ENCODE results near the gene GCA. TPM values are rescaled to one million over a fixed set of nuclear protein-coding genes. Genes with fewer than 3 reads are reported as not detected.

The GCA gene
- total and polyA plus RNA-seq, 4 donors, result 9.7 to 45.2 (median 18.1) TPM

DNA sequence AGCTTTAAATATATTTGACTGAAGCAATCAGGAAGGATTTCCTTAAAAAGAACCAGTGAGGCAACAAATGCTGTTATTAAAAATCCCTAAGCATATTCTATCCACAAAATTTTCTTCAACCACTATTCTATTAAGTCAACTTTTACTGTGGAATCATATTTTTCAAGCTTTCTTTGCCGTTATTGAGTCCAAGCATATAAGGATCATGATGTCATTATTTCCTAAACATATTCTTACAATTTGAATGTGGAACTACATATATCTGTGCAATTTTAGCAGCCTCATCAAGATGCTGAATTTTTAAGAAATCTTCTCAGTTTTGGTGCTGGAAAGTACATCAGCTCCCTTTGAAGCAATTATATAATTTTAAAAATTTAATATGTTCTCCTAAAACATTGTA, 31.1 kb upstream of the GCA start:
- no peak for DNase-seq (ENCODE audit: low spot score)
- Histone ChIP-seq H3K36me3 (ENCODE audit: control insufficient read depth in 4 of 4, insufficient read depth in 3 of 4, low read depth in 1 of 4, low read length in 3 of 4) (peaks cover 0 to 2% (median under 1%) of the 10 kb centered on the region in 4 donors), H3K27ac (ENCODE audit: low read depth in 1 of 2, low read length in 2 of 2) (no peak overlapping the region), H3K9ac (ENCODE audit: low read depth in 1 of 2, low read length in 2 of 2) (no peak overlapping the region), H3K27me3 (ENCODE audit: control insufficient read depth in 4 of 4, insufficient read depth in 4 of 4, low read length in 3 of 4) (no peaks in the 10 kb centered on the region), H3K4me3 (ENCODE audit: low read depth in 1 of 3, low read length in 3 of 3) (no peak overlapping the region), H3K9me3 (ENCODE audit: control insufficient read depth in 4 of 4, low read length in 3 of 4) (no peaks in the 10 kb centered on the region), H3K4me1 (ENCODE audit: control insufficient read depth in 4 of 4, insufficient read depth in 4 of 4, low read length in 3 of 4) (peaks cover 0 to 18% (median 9%) of the 10 kb centered on the region in 4 donors)
- 90% methylated on average over 1 of the region's 1 CpG for WGBS
- TF ChIP-seq HNF4A (conservative IDR thresholded peaks at IDR 0.05), result no peak
- TF ChIP-seq, protein P1, sequence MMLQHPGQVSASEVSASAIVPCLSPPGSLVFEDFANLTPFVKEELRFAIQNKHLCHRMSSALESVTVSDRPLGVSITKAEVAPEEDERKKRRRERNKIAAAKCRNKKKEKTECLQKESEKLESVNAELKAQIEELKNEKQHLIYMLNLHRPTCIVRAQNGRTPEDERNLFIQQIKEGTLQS (IDR thresholded peaks at IDR 0.05), result no peak
- TF ChIP-seq YY1 (IDR thresholded peaks at IDR 0.05), result no peak
- TF ChIP-seq RXRA (IDR thresholded peaks at IDR 0.05), result no peak
- no peak for TF ChIP-seq EGR1 (IDR thresholded peaks at IDR 0.05; ENCODE audit: low read depth in 2 of 2)

DNA sequence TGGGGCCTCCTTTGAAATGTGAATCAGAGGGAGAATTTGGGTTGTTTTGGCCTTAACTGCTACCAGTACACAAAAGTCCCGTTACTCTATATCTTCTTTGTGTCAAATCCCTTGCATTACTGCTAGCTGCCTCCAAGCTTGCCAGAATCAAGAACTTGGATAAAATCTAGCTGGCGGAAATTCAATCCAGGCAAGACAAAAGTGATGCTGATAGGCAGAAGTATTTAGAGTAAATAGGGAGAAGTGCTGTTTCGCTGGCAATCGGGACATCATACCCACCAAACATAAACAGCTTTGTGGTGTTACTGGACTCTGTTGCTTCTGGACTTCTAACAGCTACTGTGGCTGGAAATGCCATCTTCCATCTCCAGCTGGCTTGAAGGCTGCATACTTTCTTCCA, 28.0 kb upstream of the GCA start:
- H3K36me3 ChIP-seq (ENCODE audit: control insufficient read depth in 4 of 4, insufficient read depth in 3 of 4, low read depth in 1 of 4, low read length in 3 of 4), result no peaks in the 10 kb centered on the region
- H3K4me3 ChIP-seq (ENCODE audit: low read depth in 1 of 3, low read length in 3 of 3), result no peak overlapping the region
- no peaks in the 10 kb centered on the region for H3K9me3 ChIP-seq (ENCODE audit: control insufficient read depth in 4 of 4, low read length in 3 of 4)
- H3K4me1 ChIP-seq (ENCODE audit: control insufficient read depth in 4 of 4, insufficient read depth in 4 of 4, low read length in 3 of 4), result peaks cover 0 to 24% (median 12%) of the 10 kb centered on the region in 4 donors
- no peak for DNase-seq (ENCODE audit: low spot score)
- no peak for TF ChIP-seq FOXA1 (IDR thresholded peaks at IDR 0.05)
- no peak for TF ChIP-seq GABPA (IDR thresholded peaks at IDR 0.05 in 1 of 2, conservative IDR thresholded peaks at IDR 0.05 in 1 of 2)
- TF ChIP-seq HNF4A (conservative IDR thresholded peaks at IDR 0.05), result no peak
- H3K27ac ChIP-seq (ENCODE audit: low read depth in 1 of 2, low read length in 2 of 2), result no peak overlapping the region
- no peak overlapping the region for H3K9ac ChIP-seq (ENCODE audit: low read depth in 1 of 2, low read length in 2 of 2)
- 84% methylated on average over 4 of the region's 4 CpGs for WGBS
- no peaks in the 10 kb centered on the region for H3K27me3 ChIP-seq (ENCODE audit: control insufficient read depth in 4 of 4, insufficient read depth in 4 of 4, low read length in 3 of 4)

DNA sequence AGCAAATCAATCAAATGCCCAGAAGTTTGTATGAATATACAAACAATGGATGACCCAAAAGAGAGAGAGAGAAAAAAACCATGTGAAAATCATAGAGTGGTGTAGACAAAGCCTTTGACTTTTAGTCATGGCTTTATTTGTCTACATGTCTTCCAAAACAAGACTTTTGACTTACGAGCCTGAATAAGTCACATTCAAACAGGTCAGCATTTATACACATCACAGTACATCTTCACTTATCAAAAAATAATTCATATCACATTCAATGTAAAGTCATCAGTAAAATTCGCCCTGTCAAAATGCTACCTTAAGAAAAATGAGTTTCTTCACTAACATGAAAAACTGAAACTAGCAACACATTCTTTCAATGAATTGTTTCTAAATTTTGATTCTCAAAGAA, 27.3 kb upstream of the GCA start:
- WGBS, result 64% methylated on average over 2 of the region's 2 CpGs
- H3K9me3 ChIP-seq (ENCODE audit: control insufficient read depth in 4 of 4, low read length in 3 of 4), result no peaks in the 10 kb centered on the region
- H3K36me3 ChIP-seq (ENCODE audit: control insufficient read depth in 4 of 4, insufficient read depth in 3 of 4, low read depth in 1 of 4, low read length in 3 of 4), result no peaks in the 10 kb centered on the region
- H3K27me3 ChIP-seq (ENCODE audit: control insufficient read depth in 4 of 4, insufficient read depth in 4 of 4, low read length in 3 of 4), result no peaks in the 10 kb centered on the region
- no peak overlapping the region for H3K27ac ChIP-seq (ENCODE audit: low read depth in 1 of 2, low read length in 2 of 2)
- peak overlapping the region in 1 of 3 donors; percentile 89 for H3K4me3 ChIP-seq (ENCODE audit: low read depth in 1 of 3, low read length in 3 of 3)
- no peak for TF ChIP-seq RAD21 (IDR thresholded peaks at IDR 0.05)
- TF ChIP-seq, protein P1 (IDR thresholded peaks at IDR 0.05), result no peak
- TF ChIP-seq CTCF (IDR thresholded peaks at IDR 0.05; ENCODE audit: low read depth, low read length, missing input control), result no peak
- TF ChIP-seq RXRA (IDR thresholded peaks at IDR 0.05), result no peak
- TF ChIP-seq JUND (IDR thresholded peaks at IDR 0.05), result no peak
- TF ChIP-seq ZBTB33 (IDR thresholded peaks at IDR 0.05), result no peak
- TF ChIP-seq, protein P2, sequence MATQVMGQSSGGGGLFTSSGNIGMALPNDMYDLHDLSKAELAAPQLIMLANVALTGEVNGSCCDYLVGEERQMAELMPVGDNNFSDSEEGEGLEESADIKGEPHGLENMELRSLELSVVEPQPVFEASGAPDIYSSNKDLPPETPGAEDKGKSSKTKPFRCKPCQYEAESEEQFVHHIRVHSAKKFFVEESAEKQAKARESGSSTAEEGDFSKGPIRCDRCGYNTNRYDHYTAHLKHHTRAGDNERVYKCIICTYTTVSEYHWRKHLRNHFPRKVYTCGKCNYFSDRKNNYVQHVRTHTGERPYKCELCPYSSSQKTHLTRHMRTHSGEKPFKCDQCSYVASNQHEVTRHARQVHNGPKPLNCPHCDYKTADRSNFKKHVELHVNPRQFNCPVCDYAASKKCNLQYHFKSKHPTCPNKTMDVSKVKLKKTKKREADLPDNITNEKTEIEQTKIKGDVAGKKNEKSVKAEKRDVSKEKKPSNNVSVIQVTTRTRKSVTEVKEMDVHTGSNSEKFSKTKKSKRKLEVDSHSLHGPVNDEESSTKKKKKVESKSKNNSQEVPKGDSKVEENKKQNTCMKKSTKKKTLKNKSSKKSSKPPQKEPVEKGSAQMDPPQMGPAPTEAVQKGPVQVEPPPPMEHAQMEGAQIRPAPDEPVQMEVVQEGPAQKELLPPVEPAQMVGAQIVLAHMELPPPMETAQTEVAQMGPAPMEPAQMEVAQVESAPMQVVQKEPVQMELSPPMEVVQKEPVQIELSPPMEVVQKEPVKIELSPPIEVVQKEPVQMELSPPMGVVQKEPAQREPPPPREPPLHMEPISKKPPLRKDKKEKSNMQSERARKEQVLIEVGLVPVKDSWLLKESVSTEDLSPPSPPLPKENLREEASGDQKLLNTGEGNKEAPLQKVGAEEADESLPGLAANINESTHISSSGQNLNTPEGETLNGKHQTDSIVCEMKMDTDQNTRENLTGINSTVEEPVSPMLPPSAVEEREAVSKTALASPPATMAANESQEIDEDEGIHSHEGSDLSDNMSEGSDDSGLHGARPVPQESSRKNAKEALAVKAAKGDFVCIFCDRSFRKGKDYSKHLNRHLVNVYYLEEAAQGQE (IDR thresholded peaks at IDR 0.05), result no peak
- no peak for TF ChIP-seq HNF4G (IDR thresholded peaks at IDR 0.05)
- no peak for TF ChIP-seq FOXA1 (IDR thresholded peaks at IDR 0.05)
- TF ChIP-seq NR2F2 (IDR thresholded peaks at IDR 0.05), result no peak
- H3K4me1 ChIP-seq (ENCODE audit: control insufficient read depth in 4 of 4, insufficient read depth in 4 of 4, low read length in 3 of 4), result peaks cover 0 to 24% (median 13%) of the 10 kb centered on the region in 4 donors
- DNase-seq (ENCODE audit: low spot score), result no peak
- H3K9ac ChIP-seq (ENCODE audit: low read depth in 1 of 2, low read length in 2 of 2), result no peak overlapping the region

Data from liver (tissue), 9 donors.